HepG2 (cell line): ENCODE measurements around the gene LRP2. TPM values are rescaled to one million over a fixed set of nuclear protein-coding genes. Genes with fewer than 3 reads are reported as not detected.

ENCODE experiments used
- ATAC-seq: fragments of 200-7000 bp; cut with Tn5 transposase; 3 replicates; pipeline ENCODE4 v1.9.1; 2020; ENCODE audit warnings: mild to moderate bottlenecking, moderate library complexity
- BruUV-seq: library from RNA; stranded (reverse); fragments of 400-500 nt; replicated peaks from 2 replicates; lab custom pipeline; 2021; lab: Mats Ljungman, UMichigan
- CTCF ChIA-PET: fragments of 300-600 bp; formaldehyde crosslinking; extraction: SDS; loops from one replicate; lab custom pipeline; 2021; ENCODE audit warnings: low total read pairs, inconsistent platforms, low intra/inter-chr PET ratio; lab: Yijun Ruan, JAX
- POLR2A ChIA-PET: fragments of 350-600 bp; sonication (Branson Sonifier 250); formaldehyde crosslinking; loops from one replicate; lab custom pipeline; 2020; ENCODE audit warnings: antibody characterized with exemption, inconsistent platforms; lab: Yijun Ruan, JAX
- DNase-seq: peaks from one replicate; pipeline ENCODE4 v3.0.0-alpha.2; 2015; ENCODE audit warnings: low spot score
- FAIRE-seq: peaks from 3 replicates; lab custom pipeline; 2011; peaks lifted over from hg19 to GRCh38; lab: Jason Lieb, UNC
- H2AFZ ChIP-seq: one replicate; pipeline ENCODE4 v1.6.1; 2011; ENCODE audit warnings: low read length, inconsistent platforms
- H3K27ac ChIP-seq: fragments of 300-600 bp; 3 replicates; pipeline ENCODE4 v1.8.0; 2011; ENCODE audit warnings: mixed run types, mild to moderate bottlenecking, mixed read lengths, low read length, inconsistent platforms; ENCODE audit not compliant: insufficient read depth; ENCODE audit errors: extremely low read length
- H3K27me3 ChIP-seq, 2 experiments: fragments of 200-600 bp in 1 of 2; 2 replicates in 1 of 2; 3 replicates in 1 of 2; pipeline versions ENCODE4 v1.6.0 to v1.8.0; 2011; ENCODE audit warnings: low read length in 2 of 2, mild to moderate bottlenecking in 2 of 2, moderate library complexity in 2 of 2, inconsistent platforms in 1 of 2; ENCODE audit not compliant: insufficient read depth in 2 of 2, control insufficient read depth in 1 of 2
- H3K36me3 ChIP-seq, 2 experiments: fragments of 200-600 bp in 1 of 2; replicated peaks in 1 of 2; 2 replicates in 1 of 2; 3 replicates in 1 of 2; pipeline versions ENCODE4 v1.5.1 to v1.8.0; 2011; ENCODE audit warnings: low read length in 2 of 2, inconsistent platforms in 1 of 2; ENCODE audit not compliant: insufficient read depth in 2 of 2, control insufficient read depth in 1 of 2
- H3K4me1 ChIP-seq: 2 replicates; pipeline ENCODE4 v1.5.1; 2012; ENCODE audit warnings: low read length, inconsistent platforms; ENCODE audit not compliant: insufficient read depth
- H3K4me2 ChIP-seq: 2 replicates; pipeline ENCODE4 v1.6.0; 2011; ENCODE audit warnings: low read depth, low read length, inconsistent platforms
- H3K4me3 ChIP-seq, 3 experiments: fragments of 200-600 bp in 1 of 3; sonication (generic), shearing (Covaris generic) in 1 of 3; replicated peaks in 1 of 3; 2 replicates each; pipeline ENCODE4 v1.5.1; 2011 to 2016; ENCODE audit warnings: low read length in 3 of 3, inconsistent platforms in 2 of 3, low read depth in 2 of 3, mild to moderate bottlenecking in 2 of 3, control low read depth in 1 of 3, mixed read lengths in 1 of 3; ENCODE audit not compliant: insufficient read depth in 1 of 3
- H3K79me2 ChIP-seq: one replicate; pipeline ENCODE4 v1.6.1; 2011; ENCODE audit warnings: low read length, inconsistent platforms; ENCODE audit not compliant: insufficient read depth
- H3K9ac ChIP-seq: 2 replicates; pipeline ENCODE4 v1.6.0; 2011; ENCODE audit warnings: mild to moderate bottlenecking, low read depth, low read length, inconsistent platforms; ENCODE audit not compliant: insufficient read depth
- H3K9me3 ChIP-seq: 2 replicates; pipeline ENCODE4 v1.5.1; 2012; ENCODE audit warnings: mild to moderate bottlenecking, low read length
- H4K20me1 ChIP-seq: 2 replicates; pipeline ENCODE4 v1.6.0; 2011; ENCODE audit warnings: inconsistent platforms, mild to moderate bottlenecking, low read length, moderate library complexity; ENCODE audit not compliant: insufficient read depth
- CCDC6 ChIP-seq: sonication (generic); formaldehyde crosslinking; IDR thresholded peaks from 2 replicates; pipeline ENCODE4 v1.8.1; 2022; ENCODE audit warnings: mild to moderate bottlenecking, missing genetic modification reagents, moderate library complexity
- DMAP1 ChIP-seq: IDR thresholded peaks from 2 replicates; pipeline ENCODE4 v1.6.1; 2016
- EP300 ChIP-seq, 3 experiments: sonication (generic) in 1 of 3; formaldehyde crosslinking in 1 of 3; IDR thresholded peaks; 2 replicates each; pipeline versions ENCODE4 v1.5.1 to v1.6.1; 2011 to 2020; ENCODE audit warnings: low read depth in 2 of 3, low read length in 2 of 3, borderline replicate concordance in 1 of 3, improper control_type of control experiment in 1 of 3, mild to moderate bottlenecking in 1 of 3, missing genetic modification reagents in 1 of 3, moderate library complexity in 1 of 3
- FOXK2 ChIP-seq: fragments of 450-650 bp; IDR thresholded peaks from 2 replicates; pipeline ENCODE4 v1.6.1; 2016
- NFE2L1 ChIP-seq: sonication (generic); formaldehyde crosslinking; IDR thresholded peaks from 2 replicates; pipeline ENCODE4 v1.4.0; 2020; ENCODE audit warnings: missing genetic modification reagents, mild to moderate bottlenecking, borderline replicate concordance
- POGZ ChIP-seq: sonication (generic); formaldehyde crosslinking; IDR thresholded peaks from 2 replicates; pipeline ENCODE4 v1.4.0; 2020; ENCODE audit warnings: mild to moderate bottlenecking, missing genetic modification reagents
- ZFP1 ChIP-seq: IDR thresholded peaks from 2 replicates; pipeline ENCODE4 v1.6.1; 2016
- ZNF468 ChIP-seq: sonication (generic); formaldehyde crosslinking; IDR thresholded peaks from 2 replicates; pipeline ENCODE4 v1.8.0; 2022; ENCODE audit warnings: mild to moderate bottlenecking, moderate library complexity, missing genetic modification reagents
- ZNF577 ChIP-seq: sonication (generic); formaldehyde crosslinking; IDR thresholded peaks from 2 replicates; pipeline ENCODE4 v1.4.0; 2020; ENCODE audit warnings: mild to moderate bottlenecking, low read depth, missing genetic modification reagents, borderline replicate concordance
- ZNF781 ChIP-seq: sonication (generic); formaldehyde crosslinking; IDR thresholded peaks from 2 replicates; pipeline ENCODE4 v1.5.1; 2020; ENCODE audit warnings: borderline replicate concordance, mild to moderate bottlenecking, missing genetic modification reagents; ENCODE audit errors: not compliant biosample characterization
- WGBS: methylation state at CpG from one replicate; pipeline ENCODE4 v1.1.6; 2017; ENCODE audit warnings: low lambda C conversion rate; 5-methylcytosine and 5-hydroxymethylcytosine counted together
- in situ Hi-C: cut with HindIII; loops from 2 replicates; pipeline ENCODE4 v1.10.0; 2017; ENCODE audit warnings: low pct_unique_long_range_greater_than_20kb; ENCODE audit not compliant: extremely low pct_ligation_motif_present
- intact Hi-C: fragments of 100-400 bp; cut with micrococcal nuclease; formaldehyde crosslinking; loops from one replicate; pipeline ENCODE4 v1.10.0; 2022; ENCODE audit not compliant: unreplicated experiment
- polyA plus RNA-seq, 8 experiments: library from polyadenylated mRNA; depleted of rRNA in 3 of 8; stranded (reverse) in 7 of 8; unstranded in 1 of 8; fragments of >200 nt; fragmentation: Illumina TruSeq in 4 of 8; extraction: Trizol in 4 of 8; gene quantifications; 2 replicates each; pipeline versions ENCODE4 v1.2.1 to v1.2.3, GENCODE V29; 2011 to 2016; ENCODE audit warnings: low read depth in 4 of 8, missing spikeins in 1 of 8, mixed read lengths in 1 of 8; ENCODE audit not compliant: insufficient read depth in 1 of 8
- total RNA-seq, 5 experiments: library from RNA; depleted of rRNA; stranded (reverse); fragments of >200 nt; fragmentation: Illumina TruSeq; extraction: Trizol; gene quantifications; 2 replicates each; pipeline ENCODE4 v1.2.3, GENCODE V29; 2016; ENCODE audit warnings: low read depth in 1 of 5
- TF ChIP-seq, protein P1 (sequence below): sonication (generic); formaldehyde crosslinking; IDR thresholded peaks from 2 replicates; pipeline ENCODE4 v1.8.0; 2022; ENCODE audit warnings: missing genetic modification reagents, mild to moderate bottlenecking, moderate library complexity, borderline replicate concordance

LRP2 gene
- total and polyA plus RNA-seq, 2 of the 13 experiments (the other 11 are each of a cell fraction or from before 2014, with no cell fraction given), result 0.03 to 0.15 TPM

DNA sequence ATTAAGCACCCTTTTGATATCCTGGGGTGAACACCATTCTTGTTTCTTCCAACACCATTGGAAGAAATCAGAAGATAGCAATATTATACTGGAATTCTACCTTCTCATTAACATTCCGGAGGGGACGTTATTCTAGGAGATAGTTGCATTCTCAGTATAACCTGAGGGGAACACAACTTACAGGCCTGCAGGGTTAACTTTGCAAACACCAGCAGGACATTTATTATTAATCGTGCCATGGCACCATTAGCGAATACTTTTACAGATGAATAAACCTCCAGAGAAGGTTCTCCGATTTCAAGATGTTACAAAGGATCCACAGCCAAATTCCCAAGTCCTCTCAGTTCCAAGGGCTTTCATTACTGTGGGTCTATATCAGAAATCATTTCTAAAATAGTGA, 184.0 kb downstream of the LRP2 start:
- no peak for DNase-seq
- Histone ChIP-seq H3K4me3 (no peak overlapping the region), H2AFZ (no peak overlapping the region), H3K4me2 (no peak overlapping the region), H3K36me3 (no peaks in the 10 kb centered on the region), H3K27me3 (peaks cover 0 to 11% of the 10 kb centered on the region in 2 experiments; a peak in 1 of 5 replicates), H3K9me3 (no peaks in the 10 kb centered on the region), H3K4me1 (no peaks in the 10 kb centered on the region), H3K79me2 (no peaks in the 10 kb centered on the region), H3K27ac (no peak overlapping the region), H4K20me1 (no peaks in the 10 kb centered on the region; the same call in 1 of the 2 replicates), H3K9ac (no peak overlapping the region)
- 2% methylated on average over 5 of the region's 5 CpGs for WGBS
- CTCF ChIA-PET, result no interaction called here
- BruUV-seq, result no TSS peak
- no peak for FAIRE-seq
- ATAC-seq, result no peak
- POLR2A ChIA-PET, result no interaction called here
- TF ChIP-seq, protein P1, sequence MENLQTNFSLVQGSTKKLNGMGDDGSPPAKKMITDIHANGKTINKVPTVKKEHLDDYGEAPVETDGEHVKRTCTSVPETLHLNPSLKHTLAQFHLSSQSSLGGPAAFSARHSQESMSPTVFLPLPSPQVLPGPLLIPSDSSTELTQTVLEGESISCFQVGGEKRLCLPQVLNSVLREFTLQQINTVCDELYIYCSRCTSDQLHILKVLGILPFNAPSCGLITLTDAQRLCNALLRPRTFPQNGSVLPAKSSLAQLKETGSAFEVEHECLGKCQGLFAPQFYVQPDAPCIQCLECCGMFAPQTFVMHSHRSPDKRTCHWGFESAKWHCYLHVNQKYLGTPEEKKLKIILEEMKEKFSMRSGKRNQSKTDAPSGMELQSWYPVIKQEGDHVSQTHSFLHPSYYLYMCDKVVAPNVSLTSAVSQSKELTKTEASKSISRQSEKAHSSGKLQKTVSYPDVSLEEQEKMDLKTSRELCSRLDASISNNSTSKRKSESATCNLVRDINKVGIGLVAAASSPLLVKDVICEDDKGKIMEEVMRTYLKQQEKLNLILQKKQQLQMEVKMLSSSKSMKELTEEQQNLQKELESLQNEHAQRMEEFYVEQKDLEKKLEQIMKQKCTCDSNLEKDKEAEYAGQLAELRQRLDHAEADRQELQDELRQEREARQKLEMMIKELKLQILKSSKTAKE (CRISPR knock-in tag), result no peak
- TF ChIP-seq ZNF468 (CRISPR knock-in tag) (no peak), NFE2L1 (CRISPR knock-in tag) (no peak), ZNF781 (CRISPR knock-in tag) (no peak), ZNF577 (CRISPR knock-in tag) (no peak), DMAP1 (CRISPR knock-in tag) (no peak)
- intact Hi-C loops, result no loop called here
- in situ Hi-C loops, result no loop called here

DNA sequence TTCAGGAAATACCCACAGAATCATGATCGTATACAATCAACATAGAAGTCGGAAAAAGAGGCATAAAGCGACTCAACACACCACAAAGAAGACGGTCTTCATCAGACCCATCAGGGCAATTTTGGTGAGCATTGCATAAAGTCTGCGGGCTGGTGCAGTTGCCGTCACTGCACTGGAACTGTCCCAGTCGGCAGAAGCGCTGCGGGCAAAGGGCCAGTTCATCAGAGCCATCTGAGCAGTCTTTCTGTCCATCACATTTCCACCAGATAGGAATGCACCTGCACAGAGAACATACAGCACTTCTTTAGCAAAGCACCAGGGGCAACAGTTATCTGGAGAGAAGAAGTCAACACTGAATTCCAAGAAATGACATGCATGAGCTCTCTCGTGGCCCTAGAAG, 187.2 kb downstream of the LRP2 start:
- BruUV-seq, result no TSS peak
- TF ChIP-seq CCDC6 (CRISPR knock-in tag), result no peak
- TF ChIP-seq ZFP1 (CRISPR knock-in tag), result no peak
- TF ChIP-seq FOXK2, result no peak
- TF ChIP-seq POGZ (CRISPR knock-in tag), result no peak
- no peak for TF ChIP-seq EP300 (IDR thresholded peaks at IDR 0.05; ENCODE audit: low read depth in 2 of 2, low read length in 2 of 2)
- no peak for TF ChIP-seq EP300 (CRISPR knock-in tag; IDR thresholded peaks at IDR 0.05; ENCODE audit: borderline replicate concordance)

More for the DNA sequence above, 187.2 kb downstream of the LRP2 start:
- ATAC-seq (no peak), FAIRE-seq (no peak), DNase-seq (no peak)
- intact Hi-C loops (no loop called here), in situ Hi-C loops (no loop called here)
- Histone ChIP-seq H4K20me1 (no peaks in the 10 kb centered on the region; the same call in 1 of the 2 replicates), H3K27ac (no peak overlapping the region), H3K36me3 (no peaks in the 10 kb centered on the region), H3K27me3 (peaks cover 0 to 6% of the 10 kb centered on the region in 2 experiments; a peak in 1 of 5 replicates), H2AFZ (no peak overlapping the region), H3K9me3 (no peaks in the 10 kb centered on the region), H3K4me2 (no peak overlapping the region), H3K4me3 (no peak overlapping the region), H3K9ac (no peak overlapping the region), H3K79me2 (no peaks in the 10 kb centered on the region), H3K4me1 (no peaks in the 10 kb centered on the region)
- CTCF ChIA-PET, result no interaction called here
- 36% methylated on average over 10 of the region's 10 CpGs for WGBS
- POLR2A ChIA-PET, result no interaction called here
